ENCODE measurements around the gene NDUFS8. TPM values are rescaled to one million over a fixed set of nuclear protein-coding genes. Genes with fewer than 3 reads are reported as not detected.
"Not testable (repeated sequence)": the region's sequence is repeated elsewhere in the genome, so short reads cannot be mapped to it uniquely, and the experiment has no call there.

NDUFS8 gene
- total RNA-seq, 1 experiment from 2014 or later: 576 TPM

- H2AFZ ChIP-seq (ENCODE audit: low read length): no peak overlapping the region
- no peaks in the 10 kb centered on the region for H3K79me2 ChIP-seq (ENCODE audit: low read length)
- no peaks in the 10 kb centered on the region for H3K9me2 ChIP-seq (replicated peaks; ENCODE audit: low read length)
- ChIA-PET CTCF (no interaction called here), POLR2A (ENCODE audit: unreplicated experiment) (no interaction called here)
- no peak overlapping the region for H3K4me2 ChIP-seq (ENCODE audit: low read length)
- ATAC-seq (no peak), DNase-seq (no peak)
- H4K20me1 ChIP-seq (ENCODE audit: low read length): no peaks in the 10 kb centered on the region
- H3K27ac ChIP-seq (ENCODE audit: low read length): no peak overlapping the region
- no peaks in the 10 kb centered on the region for H3K9me3 ChIP-seq (ENCODE audit: low read length)
- no peaks in the 10 kb centered on the region for H3K27me3 ChIP-seq (ENCODE audit: low read length)
- H3K4me3 ChIP-seq (ENCODE audit: low read length): no peak overlapping the region
- TF ChIP-seq EZH2 (IDR thresholded peaks at IDR 0.05; ENCODE audit: low read length, unreplicated experiment): no peak
- no peak for TF ChIP-seq CTCF (conservative IDR thresholded peaks at IDR 0.05; ENCODE audit: low read depth, low read length)
- no peak for TF ChIP-seq EZH2phosphoT487 (IDR thresholded peaks at IDR 0.05; ENCODE audit: borderline replicate concordance, low read length)
- H3K4me1 ChIP-seq (ENCODE audit: insufficient read depth, low read length): peaks cover 7% of the 10 kb centered on the region
- intact Hi-C loops (cut with micrococcal nuclease): no loop called here
- BruUV-seq (replicated peaks): no TSS peak
- H3F3A ChIP-seq (ENCODE audit: low read length, unreplicated experiment): no peaks in the 10 kb centered on the region
- no peak overlapping the region for H3K9ac ChIP-seq (ENCODE audit: low read length)
- H3K36me3 ChIP-seq (ENCODE audit: low read depth, low read length): no peaks in the 10 kb centered on the region
These were observed 46.5 kb upstream of the NDUFS8 start for GRCh38 chr11:67983951-67984350.

- H3K4me3 ChIP-seq (ENCODE audit: low read length); H3K9me3 ChIP-seq (ENCODE audit: low read length); H3K27me3 ChIP-seq (ENCODE audit: low read length); ATAC-seq; H3K4me2 ChIP-seq (ENCODE audit: low read length); POLR2A ChIA-PET (ENCODE audit: unreplicated experiment); CTCF ChIA-PET; H3K9ac ChIP-seq (ENCODE audit: low read length); intact Hi-C loops (cut with micrococcal nuclease); BruUV-seq (replicated peaks); DNase-seq; H3K36me3 ChIP-seq (ENCODE audit: low read depth, low read length); H3F3A ChIP-seq (ENCODE audit: low read length, unreplicated experiment); H4K20me1 ChIP-seq (ENCODE audit: low read length); H3K9me2 ChIP-seq (replicated peaks; ENCODE audit: low read length); H2AFZ ChIP-seq (ENCODE audit: low read length); H3K4me1 ChIP-seq (ENCODE audit: insufficient read depth, low read length); H3K79me2 ChIP-seq (ENCODE audit: low read length); H3K27ac ChIP-seq (ENCODE audit: low read length): not testable (repeated sequence)
These were observed 45.2 kb upstream of the NDUFS8 start for GRCh38 chr11:67985302-67985701.

GRCh38 chr11:67990546-67991346 lies 39.7 kb upstream of the NDUFS8 start:
- H3K36me3 ChIP-seq (ENCODE audit: low read depth, low read length); H3K9me2 ChIP-seq (replicated peaks; ENCODE audit: low read length); H3K27ac ChIP-seq (ENCODE audit: low read length); H3K27me3 ChIP-seq (ENCODE audit: low read length); H3K4me1 ChIP-seq (ENCODE audit: insufficient read depth, low read length); BruUV-seq (replicated peaks); POLR2A ChIA-PET (ENCODE audit: unreplicated experiment); CTCF ChIA-PET; DNase-seq; H3K4me2 ChIP-seq (ENCODE audit: low read length); ATAC-seq; H3F3A ChIP-seq (ENCODE audit: low read length, unreplicated experiment); H3K9me3 ChIP-seq (ENCODE audit: low read length); intact Hi-C loops (cut with micrococcal nuclease); H3K79me2 ChIP-seq (ENCODE audit: low read length); H3K4me3 ChIP-seq (ENCODE audit: low read length); H4K20me1 ChIP-seq (ENCODE audit: low read length); H3K9ac ChIP-seq (ENCODE audit: low read length); H2AFZ ChIP-seq (ENCODE audit: low read length): not testable (repeated sequence)

- H2AFZ ChIP-seq (ENCODE audit: low read length); CTCF ChIA-PET; H3F3A ChIP-seq (ENCODE audit: low read length, unreplicated experiment); H3K27ac ChIP-seq (ENCODE audit: low read length); DNase-seq; ATAC-seq; H3K9me3 ChIP-seq (ENCODE audit: low read length); H3K27me3 ChIP-seq (ENCODE audit: low read length); H3K36me3 ChIP-seq (ENCODE audit: low read depth, low read length); H4K20me1 ChIP-seq (ENCODE audit: low read length); H3K79me2 ChIP-seq (ENCODE audit: low read length); POLR2A ChIA-PET (ENCODE audit: unreplicated experiment); intact Hi-C loops (cut with micrococcal nuclease); H3K4me1 ChIP-seq (ENCODE audit: insufficient read depth, low read length); H3K4me2 ChIP-seq (ENCODE audit: low read length); H3K9ac ChIP-seq (ENCODE audit: low read length); H3K4me3 ChIP-seq (ENCODE audit: low read length); H3K9me2 ChIP-seq (replicated peaks; ENCODE audit: low read length); BruUV-seq (replicated peaks): not testable (repeated sequence)
These were observed 38.9 kb upstream of the NDUFS8 start for GRCh38 chr11:67991347-67992121.

Data from PC-3 (cell line).